GM21825 (cell line): Measurements from ENCODE around the gene LRFN2.

ENCODE experiments used
- ATAC-seq: cut with Tn5 transposase; IDR thresholded peaks from one replicate; pipeline ENCODE4 v1.9.1; 2021; ENCODE audit warnings: mild to moderate bottlenecking, moderate library complexity; ENCODE audit not compliant: unreplicated experiment

LRFN2 gene

GRCh38 chr6:40353197-40353966 lies 233.8 kb downstream of the LRFN2 start:
- no peak for ATAC-seq

- ATAC-seq = no peak
These were observed 234.5 kb downstream of the LRFN2 start for GRCh38 chr6:40352527-40353170.

GRCh38 chr6:40352006-40352405 lies 235.2 kb downstream of the LRFN2 start:
- no peak for ATAC-seq

GRCh38 chr6:40350747-40351217 lies 236.4 kb downstream of the LRFN2 start:
- no peak for ATAC-seq

- ATAC-seq = no peak
These were observed 237.0 kb downstream of the LRFN2 start for GRCh38 chr6:40349901-40350746.

GRCh38 chr6:40349123-40349900 lies 237.9 kb downstream of the LRFN2 start:
- no peak for ATAC-seq

GRCh38 chr6:40348591-40348990 lies 238.6 kb downstream of the LRFN2 start:
- no peak for ATAC-seq

GRCh38 chr6:40347571-40348011 lies 239.6 kb downstream of the LRFN2 start:
- no peak for ATAC-seq

- ATAC-seq = no peak
These were observed 240.9 kb downstream of the LRFN2 start for GRCh38 chr6:40346246-40346645.

GRCh38 chr6:40344566-40345167 lies 242.5 kb downstream of the LRFN2 start:
- ATAC-seq = no peak

- ATAC-seq = no peak
These were observed 243.1 kb downstream of the LRFN2 start for GRCh38 chr6:40343877-40344565.

- no peak for ATAC-seq
These were observed 243.8 kb downstream of the LRFN2 start for GRCh38 chr6:40343318-40343876.

GRCh38 chr6:40342723-40343122 lies 244.4 kb downstream of the LRFN2 start:
- no peak for ATAC-seq

GRCh38 chr6:40341726-40342125 lies 245.4 kb downstream of the LRFN2 start:
- no peak for ATAC-seq
